ENCODE results near the gene FAM180B.
"Not testable (repeated sequence)": the region's sequence is repeated elsewhere in the genome, so short reads cannot be mapped to it uniquely, and the experiment has no call there.

The FAM180B gene, protein sequence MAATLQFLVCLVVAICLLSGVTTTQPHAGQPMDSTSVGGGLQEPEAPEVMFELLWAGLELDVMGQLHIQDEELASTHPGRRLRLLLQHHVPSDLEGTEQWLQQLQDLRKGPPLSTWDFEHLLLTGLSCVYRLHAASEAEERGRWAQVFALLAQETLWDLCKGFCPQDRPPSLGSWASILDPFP

GRCh38 chr11:47586098-47586855 lies at the start of gene FAM180B:
FAM180B (plus strand) TSS chr11:47586678; CDS start chr11:47586769, 91 bp downstream.
- no peak for DNase-seq (ENCODE audit: low spot score)
- in situ Hi-C loops (cut with MboI; ENCODE audit: low sequenced_read_pairs, unreplicated experiment) = no loop called here

GRCh38 chr11:47536915-47537314 lies 49.6 kb upstream of the FAM180B start:
- in situ Hi-C loops (cut with MboI; ENCODE audit: low sequenced_read_pairs, unreplicated experiment) = no loop called here
- DNase-seq (ENCODE audit: low spot score) = no peak
- TF ChIP-seq, protein P1, sequence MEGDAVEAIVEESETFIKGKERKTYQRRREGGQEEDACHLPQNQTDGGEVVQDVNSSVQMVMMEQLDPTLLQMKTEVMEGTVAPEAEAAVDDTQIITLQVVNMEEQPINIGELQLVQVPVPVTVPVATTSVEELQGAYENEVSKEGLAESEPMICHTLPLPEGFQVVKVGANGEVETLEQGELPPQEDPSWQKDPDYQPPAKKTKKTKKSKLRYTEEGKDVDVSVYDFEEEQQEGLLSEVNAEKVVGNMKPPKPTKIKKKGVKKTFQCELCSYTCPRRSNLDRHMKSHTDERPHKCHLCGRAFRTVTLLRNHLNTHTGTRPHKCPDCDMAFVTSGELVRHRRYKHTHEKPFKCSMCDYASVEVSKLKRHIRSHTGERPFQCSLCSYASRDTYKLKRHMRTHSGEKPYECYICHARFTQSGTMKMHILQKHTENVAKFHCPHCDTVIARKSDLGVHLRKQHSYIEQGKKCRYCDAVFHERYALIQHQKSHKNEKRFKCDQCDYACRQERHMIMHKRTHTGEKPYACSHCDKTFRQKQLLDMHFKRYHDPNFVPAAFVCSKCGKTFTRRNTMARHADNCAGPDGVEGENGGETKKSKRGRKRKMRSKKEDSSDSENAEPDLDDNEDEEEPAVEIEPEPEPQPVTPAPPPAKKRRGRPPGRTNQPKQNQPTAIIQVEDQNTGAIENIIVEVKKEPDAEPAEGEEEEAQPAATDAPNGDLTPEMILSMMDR (IDR thresholded peaks at IDR 0.05; ENCODE audit: borderline replicate concordance, control extremely low read depth, extremely low read depth, insufficient read depth, missing control alignments) = no peak

More at GRCh38 chr11:47586098-47586855, at the start of gene FAM180B:
- TF ChIP-seq, protein P1 (IDR thresholded peaks at IDR 0.05; ENCODE audit: borderline replicate concordance, control extremely low read depth, extremely low read depth, insufficient read depth, missing control alignments) = no peak

GRCh38 chr11:47538741-47539565 lies 47.5 kb upstream of the FAM180B start:
- TF ChIP-seq, protein P1 (IDR thresholded peaks at IDR 0.05; ENCODE audit: borderline replicate concordance, control extremely low read depth, extremely low read depth, insufficient read depth, missing control alignments) = no peak
- in situ Hi-C loops (cut with MboI; ENCODE audit: low sequenced_read_pairs, unreplicated experiment) = no loop called here
- no peak for DNase-seq (ENCODE audit: low spot score)

DNA sequence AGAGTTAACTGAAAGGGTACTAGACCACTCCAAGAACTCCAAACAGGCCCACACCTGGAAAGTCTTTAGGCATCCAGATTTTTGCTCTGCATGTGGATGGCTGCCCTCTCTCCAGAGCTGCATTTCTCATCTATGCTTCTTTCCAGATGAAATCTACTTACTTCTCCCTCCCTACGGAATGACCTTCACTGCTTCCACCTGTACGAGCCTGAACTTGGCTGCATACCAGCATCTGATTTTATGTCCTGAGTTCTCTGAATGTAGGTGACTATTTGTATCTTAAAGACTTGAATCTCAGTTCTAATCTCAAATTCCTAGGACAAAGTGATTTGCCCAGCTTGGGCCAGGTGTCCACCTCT lies 46.8 kb upstream of the FAM180B start:
- TF ChIP-seq, protein P1 (IDR thresholded peaks at IDR 0.05; ENCODE audit: borderline replicate concordance, control extremely low read depth, extremely low read depth, insufficient read depth, missing control alignments) = no peak
- no peak for DNase-seq (ENCODE audit: low spot score)
- in situ Hi-C loops (cut with MboI; ENCODE audit: low sequenced_read_pairs, unreplicated experiment) = no loop called here

DNA sequence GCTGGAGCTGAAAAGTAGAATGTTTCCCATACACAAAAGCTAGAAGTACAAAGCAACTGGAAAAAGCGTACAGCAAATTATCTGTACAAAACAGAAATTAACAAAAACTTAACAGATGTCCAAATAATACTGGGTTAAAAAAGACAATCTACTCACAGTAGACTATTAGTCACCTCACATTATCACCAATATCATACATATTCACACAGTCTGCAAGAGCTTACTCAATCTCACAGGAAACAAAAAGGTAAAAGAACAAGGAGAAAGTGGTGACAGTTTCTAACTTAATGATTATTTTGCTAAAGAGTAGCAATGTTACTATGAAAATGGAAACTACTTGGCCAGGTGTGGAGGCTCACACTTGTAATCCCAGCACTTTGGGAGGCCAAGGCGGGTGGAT lies 45.4 kb upstream of the FAM180B start:
- no peak for DNase-seq (ENCODE audit: low spot score)
- TF ChIP-seq, protein P1 (IDR thresholded peaks at IDR 0.05; ENCODE audit: borderline replicate concordance, control extremely low read depth, extremely low read depth, insufficient read depth, missing control alignments) = no peak
- in situ Hi-C loops (cut with MboI; ENCODE audit: low sequenced_read_pairs, unreplicated experiment) = no loop called here

DNA sequence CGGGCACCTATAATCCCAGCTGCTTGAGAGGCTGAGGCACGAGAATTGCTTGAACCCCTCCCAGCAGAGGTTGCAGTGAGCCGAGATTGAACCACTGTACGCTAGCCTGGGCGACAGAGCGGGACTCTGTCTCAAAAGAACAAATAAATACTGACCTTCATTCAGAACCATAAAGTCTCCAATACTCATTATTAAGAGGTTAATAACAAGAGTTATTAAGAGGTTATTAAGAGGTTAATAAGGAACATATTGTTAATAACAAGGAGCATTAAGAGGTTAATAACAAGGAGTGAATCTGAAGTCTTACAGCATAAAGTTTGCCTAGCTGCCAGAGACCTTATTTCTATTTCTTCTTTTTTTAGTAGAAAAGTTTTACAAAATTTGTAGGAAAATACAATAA lies 41.2 kb upstream of the FAM180B start:
- in situ Hi-C loops (cut with MboI; ENCODE audit: low sequenced_read_pairs, unreplicated experiment) = no loop called here
- TF ChIP-seq, protein P1 (IDR thresholded peaks at IDR 0.05; ENCODE audit: borderline replicate concordance, control extremely low read depth, extremely low read depth, insufficient read depth, missing control alignments) = no peak
- no peak for DNase-seq (ENCODE audit: low spot score)

DNA sequence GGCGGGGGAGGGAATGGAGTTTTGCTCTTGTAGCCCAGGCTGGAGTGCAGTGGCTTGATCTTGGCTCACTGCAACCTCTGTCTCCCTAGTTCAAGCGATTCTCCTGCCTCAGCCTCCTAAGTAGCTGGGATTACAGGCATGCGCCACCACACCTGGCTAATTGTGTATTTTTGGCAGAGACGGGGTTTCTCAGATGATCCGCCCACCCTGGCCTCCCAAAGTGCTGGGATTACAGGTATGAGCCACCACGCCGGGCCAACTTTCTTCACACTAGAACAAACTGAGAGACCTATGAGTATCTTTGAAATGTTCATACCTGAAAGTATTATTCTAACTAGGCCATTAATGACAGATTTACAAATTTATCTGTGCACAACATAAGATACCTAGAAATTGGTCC lies 40.2 kb upstream of the FAM180B start:
- DNase-seq (ENCODE audit: low spot score); in situ Hi-C loops (cut with MboI; ENCODE audit: low sequenced_read_pairs, unreplicated experiment): not testable (repeated sequence)
